ENCODE measurements around the gene AFP. TPM values are rescaled to one million over a fixed set of nuclear protein-coding genes. Genes with fewer than 3 reads are reported as not detected.

AFP gene
- polyA plus RNA-seq, 1 experiment, result 0.23 TPM

DNA sequence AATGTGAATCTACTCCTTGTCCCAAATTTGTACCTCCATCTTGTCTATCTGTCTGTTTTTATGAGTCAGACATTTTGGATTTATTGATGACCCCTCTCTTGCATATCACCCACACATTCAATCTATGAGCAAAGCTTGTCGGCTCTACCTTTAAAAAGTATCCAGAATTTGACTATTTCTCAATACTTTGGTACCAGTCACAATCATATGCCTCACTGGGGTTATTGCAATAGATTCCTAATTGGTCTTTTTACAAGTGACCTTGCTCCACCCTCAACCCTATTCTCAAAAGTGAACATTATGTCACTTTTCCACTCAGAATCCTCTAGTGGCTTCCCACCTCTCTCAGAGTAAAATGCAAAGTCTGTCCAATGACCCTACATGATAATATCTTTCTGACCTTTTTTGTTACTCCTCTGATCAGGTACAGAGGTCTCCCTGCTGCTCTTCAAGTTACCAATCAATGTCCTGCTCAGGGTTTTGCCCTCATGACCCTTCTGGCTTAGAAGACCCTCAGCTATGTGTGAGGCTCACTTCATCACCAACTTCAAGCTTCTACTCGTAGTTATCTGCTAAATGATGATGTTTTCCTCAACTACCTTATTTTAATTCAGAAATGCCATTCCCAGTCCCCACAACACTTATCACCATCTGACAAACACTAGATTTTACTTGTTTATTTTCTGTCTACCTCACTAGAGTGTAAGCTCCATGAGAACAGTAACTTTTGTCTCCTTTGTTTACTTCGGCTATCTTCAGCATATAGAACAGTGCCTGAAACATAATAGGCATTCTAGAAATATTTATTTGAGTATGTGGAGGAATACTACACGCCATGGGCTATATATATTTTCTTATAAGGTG, 22.4 kb downstream of the AFP start:
- no peaks in the 10 kb centered on the region for H3K36me3 ChIP-seq (ENCODE audit: control insufficient read depth, insufficient read depth, low read length)
- CTCF ChIA-PET, result interaction anchor here (1.2 to 3.2 kb wide), 2 partner anchors 12 to 20 kb away, joined by 4 to 10 read pairs; no protein-coding TSS in a partner anchor
- no peak for DNase-seq (ENCODE audit: low read depth)
- POLR2A ChIA-PET, result interaction anchor here (0.7 kb wide), 1 partner anchor 20 kb away, joined by 3 read pairs; no protein-coding TSS in a partner anchor
- no peak overlapping the region for H3K4me3 ChIP-seq (ENCODE audit: low read depth, low read length)
- H3K27me3 ChIP-seq (ENCODE audit: control insufficient read depth, insufficient read depth, low read length), result peaks cover 3% of the 10 kb centered on the region; the same call in 1 of the 2 replicates
- TF ChIP-seq, protein P1, sequence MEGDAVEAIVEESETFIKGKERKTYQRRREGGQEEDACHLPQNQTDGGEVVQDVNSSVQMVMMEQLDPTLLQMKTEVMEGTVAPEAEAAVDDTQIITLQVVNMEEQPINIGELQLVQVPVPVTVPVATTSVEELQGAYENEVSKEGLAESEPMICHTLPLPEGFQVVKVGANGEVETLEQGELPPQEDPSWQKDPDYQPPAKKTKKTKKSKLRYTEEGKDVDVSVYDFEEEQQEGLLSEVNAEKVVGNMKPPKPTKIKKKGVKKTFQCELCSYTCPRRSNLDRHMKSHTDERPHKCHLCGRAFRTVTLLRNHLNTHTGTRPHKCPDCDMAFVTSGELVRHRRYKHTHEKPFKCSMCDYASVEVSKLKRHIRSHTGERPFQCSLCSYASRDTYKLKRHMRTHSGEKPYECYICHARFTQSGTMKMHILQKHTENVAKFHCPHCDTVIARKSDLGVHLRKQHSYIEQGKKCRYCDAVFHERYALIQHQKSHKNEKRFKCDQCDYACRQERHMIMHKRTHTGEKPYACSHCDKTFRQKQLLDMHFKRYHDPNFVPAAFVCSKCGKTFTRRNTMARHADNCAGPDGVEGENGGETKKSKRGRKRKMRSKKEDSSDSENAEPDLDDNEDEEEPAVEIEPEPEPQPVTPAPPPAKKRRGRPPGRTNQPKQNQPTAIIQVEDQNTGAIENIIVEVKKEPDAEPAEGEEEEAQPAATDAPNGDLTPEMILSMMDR (IDR thresholded peaks at IDR 0.05; ENCODE audit: insufficient read depth, low read depth, low read length), result no peak

DNA sequence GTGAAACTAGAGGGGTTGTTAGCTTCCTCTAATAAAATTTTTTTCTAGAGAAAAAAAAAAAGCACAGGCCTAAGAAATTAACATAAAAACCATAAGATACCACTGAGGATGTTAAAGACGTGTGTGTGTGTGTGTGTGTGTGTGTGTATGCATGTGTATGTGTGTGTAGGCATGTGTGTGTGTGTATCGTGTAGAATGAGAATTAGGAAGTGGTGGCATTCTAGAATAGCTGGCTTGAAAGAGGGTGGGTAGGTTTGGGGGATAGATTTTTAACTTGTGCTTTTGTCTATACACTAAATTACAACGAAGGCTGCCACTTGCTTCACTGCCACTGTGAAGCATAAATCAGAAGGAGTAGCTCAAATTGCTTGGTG, 23.0 kb downstream of the AFP start:
- ChIA-PET POLR2A (interaction anchor here (0.7 kb wide), 1 partner anchor 20 kb away, joined by 3 read pairs; no protein-coding TSS in a partner anchor), CTCF (interaction anchor here (3.2 kb wide), 1 partner anchor 13 kb away, joined by 10 read pairs; no protein-coding TSS in a partner anchor)
- Histone ChIP-seq H3K4me3 (ENCODE audit: low read depth, low read length) (no peak overlapping the region), H3K27me3 (ENCODE audit: control insufficient read depth, insufficient read depth, low read length) (peaks cover 2% of the 10 kb centered on the region; the same call in 1 of the 2 replicates), H3K36me3 (ENCODE audit: control insufficient read depth, insufficient read depth, low read length) (no peaks in the 10 kb centered on the region)
- TF ChIP-seq, protein P1 (IDR thresholded peaks at IDR 0.05; ENCODE audit: insufficient read depth, low read depth, low read length), result no peak
- no peak for DNase-seq (ENCODE audit: low read depth)

DNA sequence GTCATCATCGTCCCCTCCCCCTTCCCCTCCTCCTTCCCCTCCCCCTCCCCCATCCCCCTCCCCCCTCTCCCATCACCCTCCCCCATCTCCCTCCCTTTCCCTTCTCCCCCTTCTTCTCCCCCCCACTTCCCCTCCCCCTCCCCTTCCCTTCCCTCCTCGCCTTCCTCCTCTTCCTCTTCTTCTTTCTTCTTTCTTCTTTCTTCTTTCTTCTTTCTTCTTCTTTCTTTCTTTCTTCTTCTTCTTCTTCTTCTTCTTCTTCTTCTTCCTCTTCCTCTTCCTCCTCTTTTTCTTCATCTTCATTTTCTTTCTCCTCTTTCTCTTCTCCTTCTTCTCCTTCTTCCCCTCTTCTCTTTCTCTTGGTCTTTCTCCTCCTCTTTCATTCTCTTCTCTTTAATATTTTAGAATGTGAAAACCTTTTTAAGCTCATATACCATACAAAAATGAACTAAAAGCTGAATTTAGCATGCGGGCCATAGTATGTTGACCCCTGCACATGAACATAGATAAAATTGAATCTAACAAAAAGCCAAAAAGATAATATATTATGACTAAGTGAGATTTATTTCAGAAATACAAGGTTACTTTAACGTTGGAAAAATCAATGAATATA, 25.0 kb downstream of the AFP start:
- TF ChIP-seq, protein P1 (IDR thresholded peaks at IDR 0.05; ENCODE audit: insufficient read depth, low read depth, low read length), result no peak
- no peak for DNase-seq (ENCODE audit: low read depth)
- H3K27me3 ChIP-seq (ENCODE audit: control insufficient read depth, insufficient read depth, low read length), result peaks cover 2% of the 10 kb centered on the region; the same call in 1 of the 2 replicates
- H3K36me3 ChIP-seq (ENCODE audit: control insufficient read depth, insufficient read depth, low read length), result no peaks in the 10 kb centered on the region
- ChIA-PET POLR2A (no interaction called here), CTCF (interaction anchor here (1.2 kb wide), 1 partner anchor 15 kb away, joined by 4 read pairs; no protein-coding TSS in a partner anchor)
- H3K4me3 ChIP-seq (ENCODE audit: low read depth, low read length), result no peak overlapping the region

DNA sequence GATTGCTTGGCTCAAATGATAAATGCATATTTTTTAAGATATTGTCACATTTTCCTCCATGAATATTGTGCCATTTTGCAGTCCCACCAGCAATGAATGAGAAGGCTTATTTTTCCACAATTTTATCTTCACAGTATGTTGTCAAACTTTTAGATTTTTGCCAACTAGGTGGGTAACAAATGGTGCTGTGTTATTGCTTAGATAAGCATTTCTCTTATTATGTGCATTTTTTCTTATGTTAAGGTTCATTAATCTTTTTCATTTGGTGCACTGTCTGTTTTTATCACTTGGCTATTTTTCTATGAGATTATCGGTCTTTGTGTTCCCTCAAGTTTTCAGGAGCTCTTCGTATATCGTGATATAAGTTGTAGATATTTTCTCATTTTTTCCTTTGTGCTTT, 32.1 kb downstream of the AFP start:
- POLR2A ChIA-PET, result no interaction called here
- TF ChIP-seq, protein P1 (IDR thresholded peaks at IDR 0.05; ENCODE audit: insufficient read depth, low read depth, low read length), result no peak
- CTCF ChIA-PET, result interaction anchor here (0.8 kb wide), 1 partner anchor 20 kb away, joined by 3 read pairs; no protein-coding TSS in a partner anchor

DNA sequence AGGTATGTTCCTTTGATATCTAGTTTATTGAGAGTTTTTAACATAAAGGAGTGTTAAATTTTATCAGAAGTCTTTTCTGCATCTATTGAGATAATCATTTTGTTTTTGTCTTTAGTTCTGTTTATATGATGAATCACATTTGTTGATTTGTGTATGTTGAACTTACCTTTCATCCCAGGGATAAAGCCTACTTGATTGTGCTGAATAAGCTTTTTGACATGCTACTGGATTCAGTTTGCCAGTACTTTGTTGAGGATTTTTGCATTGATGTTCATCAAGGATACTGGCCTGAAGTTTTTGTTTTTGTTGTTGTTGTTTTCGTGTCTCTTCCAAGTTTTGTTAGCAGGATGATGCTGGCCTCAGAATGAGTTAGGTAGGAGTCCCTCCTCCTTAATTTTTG, 34.7 kb downstream of the AFP start:
- ChIA-PET POLR2A (no interaction called here), CTCF (no interaction called here)

More for the DNA sequence above, 32.1 kb downstream of the AFP start:
- H3K36me3 ChIP-seq (ENCODE audit: control insufficient read depth, insufficient read depth, low read length), result no peaks in the 10 kb centered on the region
- no peak overlapping the region for H3K4me3 ChIP-seq (ENCODE audit: low read depth, low read length)
- H3K27me3 ChIP-seq (ENCODE audit: control insufficient read depth, insufficient read depth, low read length), result no peaks in the 10 kb centered on the region
- no peak for DNase-seq (ENCODE audit: low read depth)

More for the DNA sequence above, 34.7 kb downstream of the AFP start:
- DNase-seq (ENCODE audit: low read depth), result no peak
- no peak overlapping the region for H3K4me3 ChIP-seq (ENCODE audit: low read depth, low read length)
- H3K36me3 ChIP-seq (ENCODE audit: control insufficient read depth, insufficient read depth, low read length), result no peaks in the 10 kb centered on the region
- TF ChIP-seq, protein P1 (IDR thresholded peaks at IDR 0.05; ENCODE audit: insufficient read depth, low read depth, low read length), result no peak
- H3K27me3 ChIP-seq (ENCODE audit: control insufficient read depth, insufficient read depth, low read length), result no peaks in the 10 kb centered on the region
